Activated naive CD4-positive, alpha-beta T cell treated with anti-CD3 and anti-CD28 coated beads, Interleukin-2, amount 50 U/mL, for 16 hours (primary cell): ENCODE measurements around the gene TFB2M.
A peak's percentile ranks its signal among the peaks of the same experiment; 100 is the strongest.
"Not testable (repeated sequence)": the region's sequence is repeated elsewhere in the genome, so short reads cannot be mapped to it uniquely, and the experiment has no call there.

Experiments
- DNase-seq: peaks from one replicate; pipeline ENCODE4 v3.0.0-alpha.2; 2020

TFB2M gene

GRCh38 chr1:246566128-246566812 lies at the start of gene TFB2M, which contains the start of gene CNST:
Gene TFB2M (minus strand): TSS chr1:246566261. CDS start chr1:246566138, 123 bp downstream.
Gene CNST (plus strand): TSS chr1:246566456. CDS start chr1:246591563, 25,107 bp downstream.
- DNase-seq = peak; percentile 90

GRCh38 chr1:246613096-246613758 lies 47.2 kb upstream of the TFB2M start:
- no peak for DNase-seq

GRCh38 chr1:246609632-246610031 lies 43.6 kb upstream of the TFB2M start:
- no peak for DNase-seq

GRCh38 chr1:246608616-246609376 lies 42.7 kb upstream of the TFB2M start:
- DNase-seq = no peak

- DNase-seq = no peak
Measured at GRCh38 chr1:246607462-246607861, 41.4 kb upstream of the TFB2M start.

- not testable (repeated sequence) for DNase-seq
Measured at GRCh38 chr1:246605231-246605630, 39.2 kb upstream of the TFB2M start.

DNA sequence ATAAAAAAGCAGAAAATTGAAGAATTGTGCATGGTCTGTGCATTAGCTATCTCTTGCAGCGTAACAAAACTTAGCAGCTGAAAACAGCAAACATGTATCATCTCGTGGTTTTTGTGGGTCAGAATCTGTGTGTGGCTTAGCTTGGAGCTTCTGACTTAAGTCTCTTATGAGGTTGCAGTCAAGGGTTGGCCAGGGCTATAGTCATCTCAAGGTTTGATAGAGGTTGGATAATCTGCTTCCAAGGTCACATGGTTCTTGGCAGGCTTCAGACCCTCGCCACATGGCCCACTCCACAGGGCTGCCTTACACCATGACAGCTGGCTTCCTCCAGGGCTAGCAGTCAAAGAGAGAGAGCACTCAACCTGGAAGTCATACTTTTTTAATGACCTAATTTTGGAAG lies 36.1 kb upstream of the TFB2M start:
- no peak for DNase-seq

DNA sequence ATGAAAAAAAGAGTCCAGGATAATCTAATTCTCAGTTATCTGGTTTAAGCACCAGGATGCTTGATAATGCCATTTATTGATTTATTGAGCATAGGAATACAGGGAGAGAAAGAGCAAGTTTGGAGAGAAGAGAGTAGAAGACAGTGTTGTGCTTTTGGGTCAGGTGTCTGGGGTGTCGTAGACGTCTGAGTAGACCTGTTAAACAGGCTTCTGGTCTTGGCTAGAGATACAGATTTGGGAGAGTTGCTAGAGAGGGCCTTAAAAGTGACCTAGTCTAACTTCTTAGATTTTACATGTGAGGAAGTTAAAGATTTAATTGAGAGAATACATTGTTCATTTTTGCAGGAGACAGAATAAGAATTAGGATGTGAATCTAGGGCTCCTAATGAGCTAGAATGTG lies 34.5 kb upstream of the TFB2M start:
- DNase-seq = no peak

DNA sequence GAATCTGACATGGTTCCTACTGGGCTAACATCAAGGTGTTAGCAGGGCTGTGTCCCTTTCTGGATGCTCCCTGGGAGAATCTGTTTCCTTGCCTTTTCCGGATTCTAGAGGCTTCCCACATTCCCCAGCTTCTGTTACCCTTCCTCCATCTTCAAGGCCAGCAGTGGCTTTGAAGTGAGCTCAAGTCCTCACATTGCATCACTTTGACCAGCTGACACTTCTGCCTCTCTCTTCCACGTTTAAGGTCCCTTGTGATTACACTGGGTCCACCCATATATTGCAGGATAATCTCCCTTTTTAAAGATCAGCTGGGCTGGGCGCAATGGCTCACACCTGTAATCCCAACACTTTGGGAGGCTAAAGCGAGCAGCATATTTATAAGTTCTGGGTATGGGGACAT lies 33.3 kb upstream of the TFB2M start:
- no peak for DNase-seq

GRCh38 chr1:246597971-246598370 lies 31.9 kb upstream of the TFB2M start:
- no peak for DNase-seq

DNA sequence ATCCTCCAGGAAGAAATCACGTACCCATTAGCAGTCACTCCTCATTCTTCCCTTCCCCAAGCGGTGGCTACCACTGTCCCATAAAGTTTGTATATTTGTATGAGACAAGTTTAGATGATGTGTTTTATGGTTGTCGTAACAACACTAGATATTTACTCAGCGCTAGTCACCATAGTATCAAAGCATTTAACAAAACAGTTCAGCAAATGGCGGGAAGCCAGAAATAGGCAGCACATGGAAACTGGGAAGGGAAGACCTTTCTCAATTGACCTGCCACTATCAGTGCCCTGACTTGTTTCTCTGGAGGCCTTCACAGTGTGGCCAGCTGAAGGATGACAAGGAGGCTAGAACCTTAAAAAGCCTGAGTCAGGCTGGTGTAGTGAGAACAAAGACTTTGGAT lies 31.3 kb upstream of the TFB2M start:
- no peak for DNase-seq

GRCh38 chr1:246595146-246595545 lies 29.1 kb upstream of the TFB2M start:
- DNase-seq = no peak

- DNase-seq = no peak
Measured at GRCh38 chr1:246592695-246593094, 26.6 kb upstream of the TFB2M start.

- no peak for DNase-seq
Measured at GRCh38 chr1:246591958-246592357, 25.9 kb upstream of the TFB2M start.

DNA sequence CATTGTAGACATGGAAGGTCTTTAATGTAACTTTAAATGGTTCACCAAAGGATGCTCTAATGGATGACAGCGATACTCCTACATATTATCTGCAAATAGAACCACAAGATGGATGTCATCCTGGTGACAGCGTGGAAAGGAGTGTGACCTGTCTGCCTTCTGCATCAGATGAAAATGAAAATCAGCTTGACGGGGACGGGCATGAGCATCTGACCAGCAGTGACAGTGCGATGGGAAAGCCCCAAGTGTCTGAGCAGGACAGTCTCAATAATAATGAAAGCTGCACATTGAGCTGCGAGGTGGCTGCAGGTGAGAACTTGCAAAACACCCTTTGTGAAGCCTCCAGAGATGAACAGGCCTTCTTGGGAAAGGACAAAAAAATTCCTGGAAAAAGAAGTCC lies 25.4 kb upstream of the TFB2M start:
- no peak for DNase-seq

DNA sequence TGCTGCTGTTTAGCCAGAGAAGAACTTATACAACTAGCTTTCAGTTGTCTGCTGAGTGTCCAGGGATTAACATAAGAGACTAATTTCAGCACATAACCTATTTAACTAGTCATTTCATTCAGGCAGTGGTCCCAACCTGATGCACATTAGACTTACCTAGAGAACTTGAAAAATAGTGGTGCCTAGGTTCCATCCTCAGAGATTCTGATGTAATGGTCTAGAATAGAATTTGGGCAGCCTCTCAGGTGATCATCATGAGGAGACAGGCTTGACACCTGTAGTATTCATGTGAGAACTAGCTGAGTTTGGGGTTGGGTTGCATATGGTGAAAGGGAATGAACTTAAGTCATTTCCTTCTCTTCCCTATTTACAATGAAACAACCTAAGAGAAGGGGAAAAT lies 25.0 kb upstream of the TFB2M start:
- no peak for DNase-seq

GRCh38 chr1:246589919-246590318 lies 23.9 kb upstream of the TFB2M start:
- DNase-seq = not testable (repeated sequence)

- DNase-seq = no peak
Measured at GRCh38 chr1:246588159-246588721, 22.2 kb upstream of the TFB2M start.

GRCh38 chr1:246587606-246588005 lies 21.5 kb upstream of the TFB2M start:
- no peak for DNase-seq

DNA sequence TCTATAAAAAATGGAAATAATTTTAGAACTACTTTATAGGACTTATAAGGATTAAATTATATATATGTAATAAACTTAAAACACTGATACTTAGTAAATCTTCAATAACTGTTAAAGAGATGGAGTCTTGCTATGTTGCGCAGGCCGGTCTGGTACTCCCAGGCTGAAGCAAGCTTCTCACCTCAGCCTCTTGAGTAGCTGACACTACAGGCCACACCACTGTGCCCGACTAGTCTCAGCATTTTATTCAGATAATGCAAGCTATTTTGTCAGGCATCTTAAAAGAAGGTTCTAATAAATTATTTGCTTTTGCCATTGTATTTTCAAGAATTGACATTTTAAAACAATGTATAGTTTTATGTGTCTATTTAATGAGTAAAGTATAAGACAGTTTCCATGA lies 21.0 kb upstream of the TFB2M start:
- no peak for DNase-seq

GRCh38 chr1:246583448-246584185 lies 17.6 kb upstream of the TFB2M start:
- no peak for DNase-seq

GRCh38 chr1:246583056-246583440 lies 17.0 kb upstream of the TFB2M start:
- DNase-seq = no peak
